NCI-H526 (cell line): Measurements from ENCODE around the gene STXBP4.
A peak's percentile ranks its signal among the peaks of the same experiment; 100 is the strongest.

Experiments used
- DNase-seq, 2 experiments: peaks; one replicate each; lab custom pipeline; 2025; lab: John Stamatoyannopoulos, UW

The STXBP4 gene, protein sequence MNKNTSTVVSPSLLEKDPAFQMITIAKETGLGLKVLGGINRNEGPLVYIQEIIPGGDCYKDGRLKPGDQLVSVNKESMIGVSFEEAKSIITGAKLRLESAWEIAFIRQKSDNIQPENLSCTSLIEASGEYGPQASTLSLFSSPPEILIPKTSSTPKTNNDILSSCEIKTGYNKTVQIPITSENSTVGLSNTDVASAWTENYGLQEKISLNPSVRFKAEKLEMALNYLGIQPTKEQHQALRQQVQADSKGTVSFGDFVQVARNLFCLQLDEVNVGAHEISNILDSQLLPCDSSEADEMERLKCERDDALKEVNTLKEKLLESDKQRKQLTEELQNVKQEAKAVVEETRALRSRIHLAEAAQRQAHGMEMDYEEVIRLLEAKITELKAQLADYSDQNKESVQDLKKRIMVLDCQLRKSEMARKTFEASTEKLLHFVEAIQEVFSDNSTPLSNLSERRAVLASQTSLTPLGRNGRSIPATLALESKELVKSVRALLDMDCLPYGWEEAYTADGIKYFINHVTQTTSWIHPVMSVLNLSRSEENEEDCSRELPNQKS

DNA sequence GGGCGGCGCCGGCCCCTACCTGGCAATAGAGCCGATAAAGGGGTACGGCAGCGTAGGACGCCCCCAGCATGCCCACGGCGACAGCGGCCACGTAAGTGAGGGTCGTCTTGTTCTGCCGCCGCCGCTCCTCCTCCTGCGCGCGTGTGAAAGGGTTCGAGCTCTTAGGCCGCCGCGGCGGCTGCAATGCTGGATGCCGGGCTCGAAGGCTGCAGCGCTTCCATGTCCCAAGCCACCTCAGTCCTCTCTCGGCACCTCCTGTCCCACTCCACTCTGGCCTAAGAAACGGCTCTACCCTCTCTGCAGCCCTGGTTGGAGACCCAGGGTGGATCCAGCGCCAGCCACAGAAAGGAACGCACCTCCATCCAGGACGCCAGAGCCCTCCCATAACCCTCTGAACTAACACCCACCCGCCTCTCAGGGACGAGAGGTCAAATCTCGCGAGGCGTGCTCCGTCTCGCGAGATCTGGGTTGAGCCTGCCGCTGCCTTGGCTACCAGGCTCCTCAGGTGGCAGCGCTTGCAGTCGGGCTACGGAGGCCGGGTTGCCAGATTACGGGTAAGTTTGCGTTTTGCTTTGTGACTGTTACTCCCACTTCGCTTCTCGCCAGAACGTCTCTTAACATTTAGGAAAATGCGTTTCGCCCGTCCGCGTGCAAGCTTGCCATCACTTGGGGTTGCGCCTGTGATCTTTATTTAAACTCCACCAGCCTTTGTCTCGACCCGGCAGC, at the start of gene STXBP4, which contains the start of gene COX11:
Gene STXBP4, plus strand, starts transcription at position 504 of the 726 bp plus-strand sequence. CDS start 17,455 bp downstream, outside the sequence.
Gene COX11, minus strand, starts transcription at position 393 of the 726 bp plus-strand sequence. Its CDS starts 8 bp downstream, at position 385.
- DNase-seq = peak; percentile 91 to 97

DNA sequence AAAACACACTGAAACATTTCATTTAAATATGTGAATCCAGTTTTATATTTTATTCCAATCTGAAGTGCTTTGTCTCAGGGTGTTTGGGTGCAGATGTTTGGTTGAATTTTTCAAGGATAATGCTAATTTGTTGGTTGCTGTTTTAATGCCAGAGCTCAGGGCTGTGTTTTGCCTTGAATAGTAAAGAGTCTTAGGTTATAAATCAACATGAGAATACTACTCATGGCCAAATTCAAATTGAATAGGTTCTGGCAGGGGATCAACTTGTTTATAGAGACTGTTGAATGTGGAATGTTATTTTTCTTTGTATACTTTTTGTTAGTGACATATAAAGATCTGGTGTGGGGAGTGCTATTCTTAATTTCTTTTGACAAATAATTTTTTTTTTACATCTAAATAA, 49.1 kb upstream of the STXBP4 start:
- DNase-seq = no peak

DNA sequence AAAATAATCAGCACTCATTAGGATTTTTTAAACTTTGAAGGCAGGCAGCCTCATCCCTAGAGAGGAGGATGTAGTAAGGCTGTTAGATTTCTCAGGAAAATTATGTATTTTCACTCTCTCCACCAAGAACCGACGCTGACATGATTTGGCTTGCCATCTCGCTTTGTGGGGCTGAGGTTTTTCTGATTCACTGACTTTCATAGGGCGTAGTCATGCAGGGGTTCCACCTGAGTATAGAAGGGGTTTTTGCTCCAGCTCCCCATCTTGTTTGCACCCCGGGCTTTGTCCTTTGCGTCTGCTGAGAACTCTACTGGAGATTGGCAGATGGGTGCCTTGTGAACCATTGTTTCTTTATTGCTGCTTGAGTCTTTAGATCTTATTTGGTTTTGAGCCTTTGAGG, 47.7 kb upstream of the STXBP4 start:
- no peak for DNase-seq

DNA sequence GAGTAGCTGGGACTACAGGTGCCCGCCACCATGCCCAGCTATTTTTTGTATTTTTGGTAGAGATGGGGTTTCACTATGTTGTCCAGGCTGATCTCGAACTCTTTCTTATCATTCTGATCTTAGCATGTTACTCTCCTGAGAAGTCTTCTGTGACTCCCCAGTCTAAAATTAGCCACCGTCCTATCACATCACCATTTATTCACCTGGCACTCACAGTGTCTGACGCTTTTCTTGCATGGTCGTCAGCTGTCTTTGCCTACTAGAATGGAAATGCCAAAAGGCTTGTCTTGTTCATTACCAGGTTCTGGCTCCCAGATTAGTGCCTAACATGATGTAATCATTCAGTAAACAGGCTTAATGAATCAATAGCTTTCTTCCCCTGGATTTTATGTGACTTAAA, 44.2 kb upstream of the STXBP4 start:
- DNase-seq = no peak

DNA sequence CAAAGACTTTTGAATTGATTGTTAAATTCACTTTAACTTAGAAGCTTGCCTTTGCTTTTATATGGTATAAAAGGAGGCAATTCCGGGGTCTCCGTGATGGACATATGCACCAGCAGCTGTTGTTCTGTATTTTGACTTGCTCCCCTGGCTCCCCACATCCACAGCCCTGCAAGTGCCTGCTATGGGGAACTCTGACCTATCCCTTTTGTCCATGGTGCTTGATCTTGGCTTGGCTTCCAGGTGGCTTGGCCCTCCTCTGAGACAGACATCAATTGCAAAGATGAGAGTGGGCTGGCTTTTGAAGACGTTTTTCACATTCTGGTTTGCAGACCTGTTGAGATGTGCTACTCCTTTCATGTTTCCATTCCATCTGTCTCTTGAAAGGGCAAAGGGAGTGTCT, 41.0 kb upstream of the STXBP4 start:
- no peak for DNase-seq

DNA sequence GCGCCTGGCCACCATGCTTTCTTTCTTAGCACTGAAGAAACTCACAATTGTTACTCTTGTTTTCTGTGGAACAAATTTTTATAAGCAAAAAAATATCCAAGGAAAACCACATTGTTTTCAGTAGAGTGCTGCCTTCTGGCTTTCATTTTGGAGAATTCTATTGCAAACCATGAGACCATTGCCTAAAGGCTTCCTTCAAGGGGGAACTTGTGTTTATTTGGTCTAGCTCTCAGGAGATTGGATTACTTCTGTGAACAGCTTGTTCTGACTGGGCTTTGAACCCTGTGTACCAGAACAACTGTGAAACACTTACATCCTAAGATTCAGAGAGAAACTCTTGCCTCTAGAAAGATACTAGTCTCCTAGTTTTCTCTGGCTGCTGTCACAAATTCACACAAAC, 35.9 kb upstream of the STXBP4 start:
- no peak for DNase-seq

DNA sequence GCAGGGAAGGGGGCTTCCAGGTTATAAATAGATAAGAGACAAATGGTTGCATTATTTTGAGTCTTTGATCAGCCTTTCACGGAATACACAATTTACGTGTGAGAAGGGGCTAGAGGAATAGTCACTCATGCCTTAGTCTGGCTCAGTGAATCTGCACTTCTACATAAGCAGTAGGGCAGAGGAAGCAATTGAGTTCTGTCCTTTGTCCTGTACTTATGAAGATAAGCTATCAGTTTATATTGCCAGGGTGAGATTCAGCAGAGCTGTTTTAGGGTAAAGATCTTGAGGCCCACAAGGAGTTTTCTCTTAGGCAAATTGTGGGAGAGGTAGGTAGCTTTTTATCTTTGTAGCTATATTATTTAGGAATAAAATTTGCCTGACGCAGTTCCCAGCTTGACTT, 34.6 kb upstream of the STXBP4 start:
- DNase-seq = no peak

DNA sequence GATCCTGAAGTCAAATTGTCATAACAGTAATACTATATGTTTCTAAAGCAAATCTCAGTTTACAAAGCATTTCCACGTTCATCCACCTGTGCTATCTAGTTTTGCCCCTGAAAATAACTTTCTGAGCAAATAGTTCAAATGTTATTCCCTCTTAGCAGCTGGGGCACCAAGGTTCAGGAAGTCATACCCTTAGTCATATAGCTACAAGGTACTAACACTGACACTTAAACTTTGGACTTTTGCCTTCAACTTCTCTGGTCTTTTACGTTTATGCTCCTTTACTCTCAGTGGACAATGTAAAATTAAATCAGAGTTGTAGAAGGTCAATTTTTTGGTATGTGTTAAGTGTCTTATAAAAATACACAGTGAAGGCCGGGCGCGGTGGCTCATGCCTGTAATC, 33.1 kb upstream of the STXBP4 start:
- DNase-seq = no peak

DNA sequence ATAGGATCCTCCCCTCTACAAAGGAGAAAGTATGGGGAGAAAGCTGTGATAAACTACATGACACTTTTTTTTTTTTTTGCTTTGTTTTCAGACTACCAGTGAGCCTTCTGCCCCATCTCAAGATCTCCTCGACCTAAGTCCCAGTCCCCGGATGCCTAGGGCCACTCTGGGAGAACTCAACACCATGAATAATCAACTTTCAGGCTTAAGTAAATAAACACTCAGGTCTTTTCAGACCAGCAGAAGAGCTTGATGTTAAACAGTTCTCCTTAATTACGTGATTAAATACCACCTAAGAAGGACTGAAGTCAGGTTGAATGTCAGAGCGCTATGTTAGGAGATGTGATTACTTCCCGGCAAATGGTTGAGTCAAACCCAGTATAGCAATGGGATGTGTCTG, 31.5 kb upstream of the STXBP4 start:
- DNase-seq = no peak

DNA sequence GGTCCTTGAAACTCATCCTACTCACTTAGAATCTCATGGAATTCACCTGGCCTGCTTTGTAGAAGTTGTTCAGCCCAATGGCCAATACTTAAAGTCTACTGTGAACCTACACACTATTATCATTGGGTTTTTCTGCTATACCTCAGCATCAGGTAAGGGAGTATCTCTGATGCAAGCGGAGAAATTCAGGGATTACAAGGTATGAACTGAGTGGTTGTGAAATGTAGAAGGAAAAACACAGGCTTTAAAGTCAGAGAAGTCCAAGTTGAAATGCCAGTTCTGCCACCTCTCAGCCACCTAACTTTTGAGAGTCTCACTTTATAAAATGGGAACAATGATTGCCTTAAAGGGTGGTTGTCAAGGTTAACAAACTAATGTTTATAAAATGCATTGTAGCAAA, 31.1 kb upstream of the STXBP4 start:
- no peak for DNase-seq

DNA sequence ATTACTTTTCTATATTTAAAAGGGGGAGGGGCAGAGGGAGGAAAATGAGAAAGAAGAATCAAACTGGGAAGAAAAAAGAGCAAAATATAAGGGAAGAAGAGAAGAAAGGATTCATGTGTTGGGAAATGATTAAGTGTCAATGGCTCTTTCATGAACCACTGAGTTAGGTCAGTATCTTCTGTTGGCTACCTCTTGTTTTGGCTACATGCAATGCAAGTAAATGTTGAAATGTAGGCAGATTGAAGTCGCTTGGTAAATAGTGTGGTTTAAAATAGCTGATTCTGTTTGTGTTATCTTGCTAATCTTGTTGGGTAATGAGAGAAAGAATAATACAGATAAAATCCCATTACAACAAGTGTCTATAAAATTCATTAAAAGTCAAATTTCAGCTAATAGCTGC, 27.3 kb upstream of the STXBP4 start:
- DNase-seq = no peak

DNA sequence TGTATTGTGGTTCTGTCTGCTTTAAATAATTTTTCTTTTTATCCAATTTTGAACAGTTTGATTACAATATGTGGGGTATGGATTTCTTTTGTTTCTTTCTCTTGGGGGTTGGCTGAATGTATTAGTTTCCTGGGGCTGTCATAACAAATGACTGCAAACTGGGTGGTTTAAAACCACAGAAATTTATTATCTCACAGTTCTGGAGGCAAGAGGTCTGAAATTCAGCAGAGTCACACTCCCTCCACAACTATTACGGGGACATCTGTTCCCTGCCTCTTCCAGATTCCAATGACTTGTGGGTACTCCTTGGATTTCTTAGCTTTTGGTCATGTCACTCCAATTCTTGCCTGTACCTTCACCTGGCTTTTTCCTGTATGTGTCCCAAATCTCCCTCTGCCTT, 23.8 kb upstream of the STXBP4 start:
- no peak for DNase-seq

DNA sequence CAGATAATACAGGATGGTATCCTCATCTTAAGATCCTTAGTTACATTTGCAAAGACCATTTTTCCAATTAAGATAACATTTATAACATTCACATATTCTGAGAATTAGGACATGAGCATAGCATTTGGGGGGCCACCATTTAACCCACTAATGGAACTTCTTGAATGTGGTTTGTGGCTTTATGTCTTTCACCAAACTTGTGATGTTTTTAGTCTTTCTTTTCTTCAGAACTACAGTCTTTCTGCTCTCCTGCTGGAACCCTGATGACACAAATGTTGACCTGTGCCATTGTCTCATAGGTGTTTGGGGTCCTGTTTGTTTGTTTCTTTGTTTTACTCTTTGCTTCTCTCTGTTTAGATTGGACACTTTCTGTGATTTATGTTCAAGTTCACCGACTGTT, 23.3 kb upstream of the STXBP4 start:
- no peak for DNase-seq

DNA sequence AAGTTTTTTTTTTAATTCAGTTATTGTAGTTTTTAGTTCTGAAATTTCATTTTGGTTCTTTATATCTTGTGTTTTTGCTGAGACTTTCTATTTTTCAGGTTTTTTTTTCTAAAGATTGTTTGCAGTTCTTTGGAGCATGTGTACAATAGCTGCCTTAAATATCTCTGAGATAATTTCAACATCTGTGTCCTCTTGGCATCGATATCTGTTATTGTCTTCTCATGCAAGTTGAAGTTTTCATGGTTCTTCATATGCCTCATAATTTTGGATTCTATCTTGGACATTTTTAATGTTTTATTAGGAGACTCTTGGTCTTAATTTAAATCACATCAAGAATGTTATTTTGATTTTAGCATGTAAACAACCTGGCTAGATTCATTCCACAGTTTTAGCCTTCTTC, 22.9 kb upstream of the STXBP4 start:
- DNase-seq = no peak

DNA sequence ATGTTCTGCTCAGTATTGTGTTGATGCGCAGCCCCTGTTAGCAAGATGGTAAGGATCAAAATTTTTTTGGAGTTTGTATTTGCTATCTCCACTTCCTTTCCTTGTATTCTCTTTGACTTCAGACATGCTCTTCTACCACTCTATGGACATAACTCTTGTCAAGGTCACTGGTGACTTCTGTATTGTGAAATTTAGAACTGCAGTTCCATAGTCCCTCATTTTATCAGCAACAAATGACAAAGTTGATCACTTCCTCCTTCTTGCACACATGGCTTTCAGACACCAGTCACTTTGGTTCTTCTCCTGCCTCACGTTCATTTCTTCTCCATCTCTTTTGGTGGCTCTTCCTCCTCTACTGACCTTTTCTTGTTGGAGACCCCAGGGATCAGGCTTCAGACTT, 21.2 kb upstream of the STXBP4 start:
- no peak for DNase-seq

DNA sequence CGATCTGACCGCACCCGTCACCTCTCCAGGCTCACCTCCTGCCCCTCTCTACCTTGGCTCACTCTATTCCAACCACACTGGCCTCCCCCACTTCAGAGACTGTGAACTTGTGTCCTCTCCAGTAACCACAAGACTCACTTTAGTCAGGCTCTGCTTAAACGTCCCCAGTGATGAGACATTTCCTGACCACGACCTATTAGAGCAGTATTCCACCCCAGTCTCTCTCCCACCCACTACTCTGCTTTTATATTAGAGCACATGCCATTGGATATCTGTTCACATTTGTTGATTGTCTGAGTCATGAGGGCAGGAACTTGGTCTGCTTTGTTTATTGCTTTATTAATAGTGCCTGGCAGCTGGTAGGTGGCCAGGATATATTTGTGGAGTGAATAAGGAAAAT, 20.2 kb upstream of the STXBP4 start:
- no peak for DNase-seq

DNA sequence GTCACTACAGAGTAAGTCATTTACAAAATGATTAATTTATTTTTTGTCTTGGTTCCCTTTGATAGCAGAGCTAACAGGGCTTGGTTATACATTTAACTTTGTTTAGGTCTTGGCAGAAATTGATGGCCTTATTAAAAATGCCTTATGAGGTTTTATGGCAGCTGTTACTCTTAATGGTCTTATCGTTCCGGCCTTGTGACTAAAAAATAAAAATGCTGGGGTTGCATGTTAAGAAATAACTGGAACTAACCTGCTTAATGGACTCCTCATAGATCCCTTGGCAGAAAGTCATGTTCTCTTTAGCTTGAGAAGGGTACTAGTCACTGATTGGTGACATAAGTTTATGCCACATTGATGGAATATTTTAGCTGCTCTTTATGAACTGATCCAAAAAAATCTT, 18.4 kb upstream of the STXBP4 start:
- DNase-seq = no peak

DNA sequence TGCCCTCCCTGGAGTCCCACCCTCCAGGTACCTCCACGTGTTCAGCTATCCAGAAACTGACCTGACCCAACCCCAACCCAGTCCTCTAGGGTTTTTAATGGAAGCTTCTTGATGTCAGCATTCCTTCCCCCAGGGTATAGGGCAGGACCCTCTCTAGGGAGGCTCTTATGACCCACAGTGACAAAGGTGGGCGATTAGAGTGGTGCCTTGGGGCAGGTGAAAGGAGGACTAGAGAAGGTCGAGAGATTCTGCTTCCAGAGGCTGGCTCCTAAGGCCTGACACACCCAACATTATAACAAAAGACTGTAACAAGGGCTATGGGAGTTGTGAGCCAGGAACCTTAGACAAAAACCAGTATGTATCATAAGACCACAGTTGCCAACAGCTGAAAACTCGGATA, 17.3 kb upstream of the STXBP4 start:
- DNase-seq = no peak

DNA sequence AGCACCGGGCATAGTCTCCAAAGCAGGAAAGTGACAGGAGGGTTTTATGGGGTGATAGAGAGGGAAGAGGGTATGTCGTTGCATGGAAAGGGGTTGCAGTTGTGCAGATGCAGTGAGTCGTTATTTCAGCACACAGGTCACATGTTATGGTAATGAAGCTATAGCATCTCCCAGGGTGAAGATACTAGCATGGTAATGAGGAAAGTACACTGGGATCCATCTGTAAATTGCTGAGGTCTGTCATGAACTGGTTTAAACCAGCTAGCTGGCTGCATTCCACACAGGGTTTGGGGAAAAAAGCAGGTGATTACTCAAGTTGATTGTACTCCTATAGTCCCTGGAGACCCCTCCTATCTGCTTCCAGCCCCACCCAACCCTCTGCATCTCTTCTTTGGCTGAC, 11.8 kb upstream of the STXBP4 start:
- DNase-seq = peak; percentile 37 to 53

DNA sequence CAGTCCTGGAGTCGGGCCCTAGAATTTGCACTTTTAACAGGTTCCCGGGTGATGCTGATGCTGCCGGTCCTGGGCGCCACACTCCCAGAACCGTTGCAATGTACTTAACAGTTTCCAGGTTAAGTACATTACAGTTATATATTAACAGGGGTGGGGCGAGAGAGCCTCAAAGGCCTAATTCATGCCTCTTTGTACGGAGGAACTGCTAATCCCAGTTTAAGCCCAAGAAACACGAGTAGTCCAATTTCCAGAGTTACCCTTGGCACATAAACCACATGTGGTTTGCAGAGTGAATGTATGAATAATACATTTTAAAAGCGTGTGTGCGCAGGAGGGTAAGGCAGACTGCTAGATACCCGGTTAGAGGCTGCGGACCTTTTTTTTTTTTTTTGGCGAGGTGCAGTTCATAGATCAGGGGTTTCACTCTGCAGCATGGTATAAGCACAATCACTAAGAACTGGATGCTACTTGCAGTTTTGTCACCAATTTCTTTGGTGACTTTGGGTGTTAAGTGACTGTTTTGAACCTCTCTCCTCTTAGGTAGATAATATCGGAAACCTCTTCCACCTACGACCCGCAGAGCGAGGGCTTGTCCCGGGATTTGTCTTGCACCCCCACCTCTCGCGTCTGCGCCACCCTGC, 824 bp upstream of the STXBP4 start:
- DNase-seq = peak; percentile 46 to 79

DNA sequence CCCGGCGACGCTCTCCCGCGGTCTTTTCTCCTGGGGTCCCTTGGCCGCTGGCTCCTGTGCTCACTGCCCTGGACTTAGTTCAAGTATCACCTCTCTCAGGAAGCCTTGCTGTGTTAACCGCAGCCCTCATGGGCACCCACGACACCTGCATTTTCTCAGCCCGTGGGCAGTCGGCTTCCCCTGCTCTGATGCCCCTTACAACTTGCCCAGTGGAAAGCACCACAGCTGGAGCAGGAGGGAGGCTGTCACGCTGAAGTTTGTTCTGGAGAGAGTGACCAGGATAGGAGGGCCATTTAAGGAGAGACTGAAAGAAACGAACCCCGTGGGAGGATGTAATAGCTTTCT, 395 bp downstream of the STXBP4 start:
- peak in 1 of 2 experiments; percentile 55 for DNase-seq

DNA sequence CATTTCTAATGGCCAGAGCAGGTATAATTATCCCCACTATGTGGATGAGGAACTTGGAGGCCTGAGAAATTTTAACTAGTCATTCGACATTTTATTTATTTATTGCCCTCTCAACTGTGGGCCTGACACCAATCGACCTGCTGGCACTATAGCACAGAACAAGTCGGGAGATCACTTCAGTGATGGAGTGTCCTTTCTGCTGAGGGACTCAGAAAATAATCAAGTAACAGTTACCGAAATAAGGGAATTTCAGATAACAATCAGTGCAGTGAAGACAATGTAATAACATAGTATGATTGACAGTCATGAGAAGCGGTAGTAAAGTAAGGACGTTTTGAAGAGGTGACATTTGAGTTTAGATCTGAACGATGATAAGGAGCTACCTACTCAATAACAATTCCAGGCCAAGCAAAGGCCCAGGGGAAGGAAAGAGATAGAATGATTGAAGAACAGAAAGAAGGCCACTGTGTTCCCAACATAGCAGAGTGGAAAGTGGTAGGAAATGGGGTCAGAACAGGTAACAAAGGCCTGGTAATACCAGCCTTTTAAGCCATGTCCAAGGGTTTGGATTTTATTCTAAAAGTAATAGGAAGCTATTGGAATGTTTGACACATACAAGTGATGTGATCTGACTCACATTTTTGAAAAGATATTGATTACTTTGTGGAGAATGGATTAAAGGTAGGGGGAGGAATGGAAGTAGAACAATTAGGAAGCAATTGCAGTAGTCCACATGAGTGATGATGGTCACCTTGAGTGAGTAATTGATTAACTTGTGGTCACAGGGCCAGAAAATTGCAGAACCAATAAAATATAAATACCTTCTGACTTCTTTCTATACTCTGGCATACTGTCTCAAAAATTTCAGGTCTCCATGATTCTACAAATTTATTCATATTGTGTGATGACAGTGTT, 1.4 kb downstream of the STXBP4 start:
- DNase-seq = no peak
